Fibroblast of pulmonary artery (primary cell): ENCODE results near the gene KCNMB2.

Experiments
- DNase-seq: peaks from one replicate; pipeline ENCODE4 v3.0.0-alpha.2; 2010; ENCODE audit warnings: low read depth
- H3K4me3 ChIP-seq: replicated peaks from 2 replicates; pipeline ENCODE4 v1.5.1; 2011; ENCODE audit warnings: low read depth, mild to moderate bottlenecking, control low read depth, low read length, moderate library complexity
- CTCF ChIP-seq: IDR thresholded peaks from 2 replicates; pipeline ENCODE4 v1.5.1; 2011; ENCODE audit warnings: mild to moderate bottlenecking, control low read depth, low read length, inconsistent platforms; ENCODE audit errors: missing control alignments

The KCNMB2 gene

DNA sequence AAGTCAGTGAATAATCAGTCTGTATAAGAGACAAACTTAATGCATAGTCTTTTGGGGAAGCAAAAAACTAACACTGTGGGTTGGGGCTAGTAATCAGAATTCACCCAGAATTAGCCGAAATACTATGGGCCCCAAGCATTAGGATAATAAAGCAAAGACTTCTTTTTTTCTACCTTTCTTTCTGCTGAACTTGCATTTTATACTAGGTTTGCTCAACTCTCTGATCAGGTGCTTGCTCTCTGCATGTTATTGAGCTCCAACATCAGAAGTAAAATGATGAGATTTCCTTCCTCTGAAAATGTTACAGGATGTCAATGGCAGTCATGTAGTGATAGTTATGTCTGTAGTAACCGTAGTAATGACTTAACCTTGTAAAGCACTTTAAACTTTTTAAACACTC is 216.6 kb downstream of the KCNMB2 start:
- no peak for DNase-seq
- H3K4me3 ChIP-seq = no peak overlapping the region
- no peak for TF ChIP-seq CTCF

DNA sequence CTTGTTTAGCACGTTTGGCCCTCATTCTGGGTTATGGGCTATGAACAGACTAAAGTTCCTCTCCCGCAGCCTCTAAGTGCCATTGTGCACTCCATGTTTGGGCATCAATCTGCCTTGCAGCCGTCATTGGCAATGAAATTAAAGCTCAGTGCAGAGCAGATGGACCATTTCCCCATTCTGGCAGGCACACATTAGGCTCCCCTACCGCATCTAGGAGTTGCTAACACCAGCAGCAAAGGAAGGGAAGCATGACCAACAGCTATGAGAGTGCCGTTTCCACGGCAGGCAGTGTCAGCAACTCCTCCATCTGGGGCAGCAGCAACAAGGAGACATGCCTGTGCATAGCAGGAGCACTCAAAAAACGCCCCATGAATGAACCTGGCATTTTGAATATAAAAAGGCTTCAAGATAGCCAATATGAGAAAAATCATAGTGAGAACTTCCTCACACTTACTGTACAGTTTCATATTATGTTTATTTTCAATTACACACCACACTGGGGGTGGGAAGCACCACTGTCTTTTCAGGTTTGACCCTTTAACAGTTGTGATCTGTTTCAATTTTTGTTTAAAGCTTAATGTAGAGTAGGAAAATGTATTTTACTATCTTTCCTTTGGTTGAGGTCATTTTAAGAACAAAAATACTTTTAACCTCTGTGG is 218.7 kb downstream of the KCNMB2 start:
- no peak for TF ChIP-seq CTCF

GRCh38 chr3:178761024-178761423 is 224.8 kb downstream of the KCNMB2 start:
- no peak overlapping the region for H3K4me3 ChIP-seq
- no peak for DNase-seq
- TF ChIP-seq CTCF = no peak

More for the DNA sequence above, 218.7 kb downstream of the KCNMB2 start:
- H3K4me3 ChIP-seq = no peak overlapping the region
- DNase-seq = no peak

- no peak overlapping the region for H3K4me3 ChIP-seq
- TF ChIP-seq CTCF = no peak
- DNase-seq = no peak
These were observed 225.2 kb downstream of the KCNMB2 start for GRCh38 chr3:178761461-178761860.

DNA sequence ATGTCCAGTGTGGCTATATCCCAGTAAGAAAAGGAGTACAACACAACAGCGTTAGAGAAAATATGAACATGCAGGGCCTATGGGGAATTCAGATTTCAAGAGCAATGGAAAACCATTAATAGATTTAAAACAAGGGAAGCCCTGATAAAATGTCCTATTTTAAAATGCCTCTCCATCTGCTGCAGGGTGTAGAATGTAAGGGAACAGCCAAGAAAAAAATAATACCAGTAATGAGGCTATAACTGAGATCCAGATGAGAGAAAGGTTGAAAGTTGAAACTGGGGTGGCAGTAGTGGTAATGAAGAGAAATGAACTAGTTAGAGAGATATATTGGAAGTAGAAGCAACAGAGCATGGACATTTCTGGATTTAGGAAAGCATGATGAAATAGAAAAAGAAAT is 226.1 kb downstream of the KCNMB2 start:
- H3K4me3 ChIP-seq = no peak overlapping the region
- no peak for DNase-seq
- no peak for TF ChIP-seq CTCF

GRCh38 chr3:178765472-178765871 is 229.2 kb downstream of the KCNMB2 start:
- no peak for TF ChIP-seq CTCF
- no peak overlapping the region for H3K4me3 ChIP-seq
- no peak for DNase-seq

DNA sequence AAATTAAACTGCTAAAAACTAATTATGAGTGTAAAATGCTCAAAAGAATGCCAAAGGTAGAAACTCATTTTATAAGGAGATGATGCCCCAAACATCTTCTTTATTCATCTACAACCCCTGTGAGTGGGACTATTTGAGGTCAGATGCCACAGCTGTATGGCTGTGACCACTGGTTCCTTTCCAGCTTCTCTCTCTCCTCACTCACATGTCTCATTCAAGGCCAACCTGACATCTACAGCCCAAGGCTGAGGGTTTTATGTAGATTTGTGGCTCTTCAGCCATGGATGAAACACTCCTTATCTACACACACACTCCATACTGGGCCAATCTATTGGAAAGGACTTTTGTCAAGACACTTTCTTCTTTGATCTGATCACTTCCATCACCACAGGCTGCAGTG is 231.3 kb downstream of the KCNMB2 start:
- no peak for DNase-seq
- TF ChIP-seq CTCF = no peak
- H3K4me3 ChIP-seq = no peak overlapping the region
